ENCODE measurements around the gene TEX53.

TEX53 gene

GRCh38 chr9:114678795-114679194, 21.2 kb upstream of the TEX53 start:
- no peak for DNase-seq

DNA sequence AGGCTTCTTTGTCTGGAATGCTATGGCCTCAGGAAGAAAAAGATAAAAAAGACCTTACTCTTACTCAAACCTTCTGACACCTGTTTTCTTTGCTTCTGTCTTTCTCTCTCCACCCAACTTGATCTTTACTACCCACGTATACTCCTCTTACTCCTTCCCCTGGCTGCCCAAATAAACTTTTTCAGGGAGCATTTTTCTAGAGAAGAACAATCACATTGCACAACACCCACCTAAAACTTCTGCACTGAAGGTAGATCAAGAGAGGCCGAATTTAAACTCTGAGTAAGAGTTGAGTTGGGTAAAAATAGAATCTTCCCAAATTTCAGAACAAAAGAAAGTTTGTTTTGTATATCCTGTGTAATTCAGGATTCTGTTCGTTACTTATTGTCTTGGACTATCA, 20.5 kb upstream of the TEX53 start:
- DNase-seq, result no peak

DNA sequence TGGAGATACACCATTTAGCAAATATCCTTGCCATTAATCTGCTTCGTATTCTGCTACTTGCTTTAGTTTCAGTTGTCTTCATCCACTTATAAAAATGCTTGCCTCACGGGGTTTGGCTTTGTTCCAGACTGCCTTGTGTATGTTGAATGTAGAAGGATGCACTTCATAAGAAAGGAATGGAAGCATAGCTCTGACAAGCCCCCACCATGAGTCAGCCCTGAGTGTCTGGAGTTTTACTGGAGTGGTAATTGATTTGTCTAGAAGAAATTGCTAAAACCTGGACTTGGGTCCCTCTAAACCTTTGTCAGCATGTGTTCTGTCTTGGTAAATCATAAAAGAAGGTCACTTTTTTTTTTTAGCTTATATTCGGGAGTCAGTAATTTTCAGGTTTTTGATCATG, 19.8 kb upstream of the TEX53 start:
- DNase-seq, result peak; percentile 98

GRCh38 chr9:114676901-114677300, 19.3 kb upstream of the TEX53 start:
- no peak for DNase-seq

GRCh38 chr9:114674798-114675540, 17.4 kb upstream of the TEX53 start:
- DNase-seq, result no peak

GRCh38 chr9:114674076-114674797, 16.6 kb upstream of the TEX53 start:
- DNase-seq, result no peak

- no peak for DNase-seq
Measured at GRCh38 chr9:114671605-114672004, 14.0 kb upstream of the TEX53 start.

DNA sequence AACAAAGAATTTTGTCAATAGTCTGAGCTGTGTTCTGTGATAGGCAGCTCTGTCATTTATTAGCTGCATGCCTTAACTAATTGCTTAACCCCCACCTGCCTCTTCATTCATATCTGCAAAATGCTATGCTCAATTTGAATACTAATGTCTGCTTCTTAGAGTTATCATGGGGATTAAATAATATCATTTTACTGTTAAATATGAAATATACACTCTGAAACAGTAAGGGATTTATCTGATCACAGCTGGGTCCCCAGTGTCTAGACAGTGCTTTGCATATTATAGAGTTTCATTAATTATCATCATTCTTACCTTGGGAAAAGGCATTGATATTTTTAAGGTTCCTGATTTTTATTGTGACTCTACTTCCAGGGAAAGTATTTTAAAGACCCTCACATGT, 12.4 kb upstream of the TEX53 start:
- no peak for DNase-seq

GRCh38 chr9:114668146-114668545, 10.5 kb upstream of the TEX53 start:
- no peak for DNase-seq

DNA sequence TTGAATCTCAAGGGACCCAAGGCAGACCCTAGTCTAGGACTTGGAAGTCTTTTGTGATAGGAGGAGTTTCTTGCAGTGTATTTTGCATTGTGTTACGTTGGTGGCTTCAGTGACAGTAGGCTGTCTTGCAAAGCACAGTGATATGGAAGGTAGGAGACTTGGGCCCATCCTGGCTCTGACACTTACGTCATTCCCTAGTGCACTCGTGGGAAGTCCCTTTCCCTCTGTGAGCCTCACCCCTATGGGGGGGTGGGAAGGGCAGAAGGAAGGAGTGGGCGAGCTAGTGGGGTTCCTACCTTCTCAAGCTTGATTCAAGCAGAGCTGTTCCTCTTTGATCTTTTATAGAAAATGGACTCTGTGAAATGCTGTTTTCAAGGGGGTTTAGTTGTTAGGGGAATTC, 9.2 kb upstream of the TEX53 start:
- no peak for DNase-seq

DNA sequence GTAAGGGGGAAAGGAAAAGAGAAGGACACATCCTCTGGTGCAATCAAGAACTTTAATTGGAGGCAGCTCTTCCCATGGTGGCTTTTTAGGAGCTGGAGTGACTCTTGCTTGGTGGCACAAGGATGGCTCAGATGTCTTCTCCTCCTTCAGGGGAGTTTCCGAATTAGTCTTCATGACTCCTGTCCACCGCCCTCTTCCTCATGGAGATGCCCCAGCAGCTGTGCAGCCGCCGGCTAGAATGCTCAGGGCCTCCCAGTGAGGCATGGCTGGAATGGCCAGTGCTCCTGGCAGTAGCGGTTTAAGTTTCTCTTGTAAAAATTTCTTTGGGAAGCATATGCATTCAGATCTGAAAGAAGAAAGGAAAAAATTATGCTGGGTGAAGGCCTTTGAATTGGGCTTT, 8.8 kb upstream of the TEX53 start:
- DNase-seq, result no peak

GRCh38 chr9:114664181-114664580, 6.6 kb upstream of the TEX53 start:
- DNase-seq, result no peak

- DNase-seq, result no peak
Measured at GRCh38 chr9:114662081-114662989, 4.7 kb upstream of the TEX53 start.

- DNase-seq, result no peak
Measured at GRCh38 chr9:114656301-114656700, 1.3 kb downstream of the TEX53 start.

DNA sequence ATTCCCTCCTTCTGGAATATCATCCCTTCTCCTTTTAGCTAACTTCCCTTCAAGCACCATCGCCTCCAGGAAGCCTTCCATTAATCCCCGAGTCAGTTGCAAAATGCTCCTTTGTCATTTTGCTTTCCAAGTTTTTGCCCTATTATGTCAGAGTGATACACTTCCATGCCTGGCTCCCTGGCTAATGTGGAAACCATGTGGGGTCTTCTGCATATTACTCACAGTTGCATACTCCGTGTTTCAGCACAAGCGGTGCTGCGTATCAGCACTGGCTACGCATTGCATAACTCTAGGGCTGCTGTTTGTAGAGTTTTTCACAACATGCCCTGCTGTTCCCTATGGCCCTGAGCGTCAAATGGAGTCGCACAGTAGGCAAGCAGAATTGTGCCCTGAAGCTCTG, 1.9 kb downstream of the TEX53 start:
- DNase-seq, result peak; percentile 76

DNA sequence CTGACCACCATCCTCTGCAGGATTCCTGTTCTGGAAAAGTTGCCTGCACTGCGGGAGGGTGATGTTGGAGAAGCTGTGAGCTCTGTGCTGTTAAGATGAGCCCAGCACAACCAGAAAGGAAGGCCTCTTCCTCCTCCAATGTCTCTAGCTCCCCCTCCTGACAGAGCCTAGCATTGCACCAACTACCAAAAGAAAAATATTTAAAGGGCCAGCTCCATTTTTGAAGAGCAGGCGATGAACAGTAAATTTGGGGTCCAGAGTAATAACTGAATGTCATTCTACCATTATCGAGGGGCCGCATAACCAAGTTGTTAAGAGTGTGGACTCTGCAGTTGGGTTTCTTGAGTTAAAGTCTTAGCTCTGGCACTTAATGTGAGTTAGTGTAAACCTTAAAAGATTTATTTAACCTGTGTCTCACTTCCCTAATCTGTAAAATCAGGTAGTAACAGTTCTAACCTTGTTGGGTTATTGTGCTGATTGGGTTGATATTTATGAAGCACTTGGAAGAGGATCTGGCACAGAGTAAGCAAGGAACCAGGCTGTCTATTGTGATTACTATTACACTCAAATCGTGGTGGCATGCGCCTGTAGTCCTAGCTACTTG, 3.9 kb downstream of the TEX53 start:
- peak; percentile 63 for DNase-seq

GRCh38 chr9:114652776-114653555, 4.6 kb downstream of the TEX53 start:
- DNase-seq, result peak; percentile 53

- no peak for DNase-seq
Measured at GRCh38 chr9:114643896-114644295, 13.7 kb downstream of the TEX53 start.

- no peak for DNase-seq
Measured at GRCh38 chr9:114643001-114643400, 14.6 kb downstream of the TEX53 start.

DNA sequence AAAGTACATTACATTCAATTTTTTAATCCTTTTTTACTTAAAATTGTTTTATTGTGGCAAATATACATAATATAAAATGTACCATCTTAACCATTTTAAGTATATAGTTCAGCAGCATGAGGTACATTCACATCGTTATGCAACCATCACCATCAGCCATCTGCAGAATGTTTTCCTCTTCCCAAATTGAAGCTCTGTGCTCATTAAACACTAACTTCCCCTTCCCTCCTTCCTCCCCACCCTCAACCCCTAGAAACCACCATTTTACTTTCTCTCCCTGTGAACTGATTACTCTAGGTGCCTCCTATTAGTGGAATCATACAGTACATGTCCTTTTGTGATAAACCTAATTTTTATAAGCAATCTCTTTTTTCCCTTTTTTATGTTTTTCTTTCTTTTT, 15.6 kb downstream of the TEX53 start:
- DNase-seq, result no peak

- no peak for DNase-seq
Measured at GRCh38 chr9:114638404-114638803, 19.2 kb downstream of the TEX53 start.

GRCh38 chr9:114634387-114634786, 23.2 kb downstream of the TEX53 start:
- no peak for DNase-seq
